Keratinocyte (primary cell): Measurements from ENCODE around the gene LAPTM5. TPM values are rescaled to one million over a fixed set of nuclear protein-coding genes. Genes with fewer than 3 reads are reported as not detected.

ENCODE experiments used
- DNase-seq: peaks from one replicate; pipeline ENCODE4 v3.0.0-alpha.2; 2011; ENCODE audit warnings: low read depth, missing footprints, low spot score
- FAIRE-seq: peaks from 2 replicates; lab custom pipeline; 2011; peaks lifted over from hg19 to GRCh38; lab: Jason Lieb, UNC
- H2AFZ ChIP-seq: 2 replicates; pipeline ENCODE4 v1.6.0; 2012; ENCODE audit warnings: low read length, control low read depth, inconsistent platforms; ENCODE audit not compliant: control insufficient read depth
- H3K27ac ChIP-seq: 2 replicates; pipeline ENCODE4 v1.5.1; 2011; ENCODE audit warnings: low read length; ENCODE audit not compliant: control insufficient read depth, insufficient read depth
- H3K27me3 ChIP-seq: 3 replicates; pipeline ENCODE4 v1.6.0; 2011; ENCODE audit warnings: low read length; ENCODE audit not compliant: control insufficient read depth, insufficient read depth; ENCODE audit errors: extremely low read depth
- H3K36me3 ChIP-seq, 2 experiments: 2 replicates in 1 of 2; 3 replicates in 1 of 2; pipeline ENCODE4 v1.5.1; 2011; ENCODE audit warnings: low read length in 2 of 2, mild to moderate bottlenecking in 1 of 2; ENCODE audit not compliant: control insufficient read depth in 2 of 2, insufficient read depth in 2 of 2; ENCODE audit errors: extremely low read depth in 1 of 2
- H3K4me1 ChIP-seq: 3 replicates; pipeline ENCODE4 v1.5.1; 2011; ENCODE audit warnings: low read length; ENCODE audit not compliant: control insufficient read depth, insufficient read depth; ENCODE audit errors: extremely low read depth
- H3K4me2 ChIP-seq: 3 replicates; pipeline ENCODE4 v1.6.0; 2011; ENCODE audit warnings: low read depth, low read length; ENCODE audit not compliant: control insufficient read depth, insufficient read depth; ENCODE audit errors: extremely low read depth
- H3K4me3 ChIP-seq, 3 experiments: fragments of 200-600 bp in 1 of 3; sonication (generic) in 1 of 3; 2 replicates in 2 of 3; 3 replicates in 1 of 3; pipeline ENCODE4 v1.5.1; 2011 to 2016; ENCODE audit warnings: low read length in 3 of 3, mild to moderate bottlenecking in 3 of 3, control low read depth in 2 of 3, inconsistent platforms in 1 of 3, low read depth in 1 of 3, mixed read lengths in 1 of 3, mixed run types in 1 of 3, moderate library complexity in 1 of 3; ENCODE audit not compliant: control insufficient read depth in 2 of 3, insufficient read depth in 2 of 3; ENCODE audit errors: extremely low read depth in 1 of 3
- H3K79me2 ChIP-seq: 2 replicates; pipeline ENCODE4 v1.6.0; 2012; ENCODE audit warnings: low read length; ENCODE audit not compliant: control insufficient read depth, insufficient read depth
- H3K9ac ChIP-seq: 3 replicates; pipeline ENCODE4 v1.6.0; 2011; ENCODE audit warnings: low read length; ENCODE audit not compliant: control insufficient read depth, insufficient read depth; ENCODE audit errors: extremely low read depth
- H3K9me1 ChIP-seq: 3 replicates; pipeline ENCODE4 v1.6.0; 2011; ENCODE audit warnings: low read length; ENCODE audit not compliant: control insufficient read depth, insufficient read depth; ENCODE audit errors: extremely low read depth
- H3K9me3 ChIP-seq: 2 replicates; pipeline ENCODE4 v1.5.1; 2012; ENCODE audit warnings: low read depth, low read length; ENCODE audit not compliant: control insufficient read depth
- H4K20me1 ChIP-seq: 3 replicates; pipeline ENCODE4 v1.6.0; 2011; ENCODE audit warnings: low read length; ENCODE audit not compliant: control insufficient read depth, insufficient read depth; ENCODE audit errors: extremely low read depth
- EZH2 ChIP-seq: IDR thresholded peaks from one replicate; pipeline ENCODE4 v1.6.1; 2012; ENCODE audit warnings: inconsistent platforms, mild to moderate bottlenecking, low read length, moderate library complexity
- dilution Hi-C: fragments of 300-500 bp; cut with MboI; formaldehyde crosslinking; loops from one replicate; pipeline ENCODE4 v1.7.0; 2020; ENCODE audit warnings: low sequenced_read_pairs; ENCODE audit not compliant: extremely low pct_ligation_motif_present
- polyA plus RNA-seq, 5 experiments: library from polyadenylated mRNA; depleted of rRNA in 3 of 5; stranded (reverse) in 3 of 5; stranded (forward) in 1 of 5; unstranded in 1 of 5; fragments of >200 nt; gene quantifications; 1 replicate in 1 of 5; 2 replicates in 3 of 5; 3 replicates in 1 of 5; pipeline versions ENCODE4 v1.2.1 to v1.2.3, GENCODE V29; 2011 to 2012; ENCODE audit warnings: missing spikeins in 2 of 5, low read depth in 1 of 5, low replicate concordance in 1 of 5
- TF ChIP-seq, protein P1 (sequence below), 3 experiments: IDR thresholded peaks in 1 of 3; conservative IDR thresholded peaks in 1 of 3; optimal IDR thresholded peaks in 1 of 3; 2 replicates in 2 of 3; 3 replicates in 1 of 3; pipeline versions ENCODE3 to v1.5.1; 2011; ENCODE audit warnings: low read length in 3 of 3, mild to moderate bottlenecking in 3 of 3, moderate library complexity in 2 of 3, control low read depth in 1 of 3, inconsistent platforms in 1 of 3; ENCODE audit not compliant: insufficient read depth in 2 of 3; ENCODE audit errors: extremely low read depth in 1 of 3

The LAPTM5 gene
- polyA plus RNA-seq, 1 donor (not counting 4 experiments of a cell fraction or from before 2014, with no cell fraction given) = 0.18 TPM

GRCh38 chr1:30710407-30710806, 47.2 kb downstream of the LAPTM5 start:
- Histone ChIP-seq H3K4me2 (no peak overlapping the region), H4K20me1 (no peaks in the 10 kb centered on the region), H3K36me3 (no peaks in the 10 kb centered on the region), H3K4me3 (no peak overlapping the region), H3K4me1 (peaks cover 10% of the 10 kb centered on the region), H3K27ac (no peak overlapping the region), H3K9ac (no peak overlapping the region), H3K79me2 (no peaks in the 10 kb centered on the region), H3K27me3 (no peaks in the 10 kb centered on the region), H3K9me1 (no peaks in the 10 kb centered on the region), H3K9me3 (no peaks in the 10 kb centered on the region), H2AFZ (no peak overlapping the region)
- no peak for TF ChIP-seq EZH2
- TF ChIP-seq, protein P1, sequence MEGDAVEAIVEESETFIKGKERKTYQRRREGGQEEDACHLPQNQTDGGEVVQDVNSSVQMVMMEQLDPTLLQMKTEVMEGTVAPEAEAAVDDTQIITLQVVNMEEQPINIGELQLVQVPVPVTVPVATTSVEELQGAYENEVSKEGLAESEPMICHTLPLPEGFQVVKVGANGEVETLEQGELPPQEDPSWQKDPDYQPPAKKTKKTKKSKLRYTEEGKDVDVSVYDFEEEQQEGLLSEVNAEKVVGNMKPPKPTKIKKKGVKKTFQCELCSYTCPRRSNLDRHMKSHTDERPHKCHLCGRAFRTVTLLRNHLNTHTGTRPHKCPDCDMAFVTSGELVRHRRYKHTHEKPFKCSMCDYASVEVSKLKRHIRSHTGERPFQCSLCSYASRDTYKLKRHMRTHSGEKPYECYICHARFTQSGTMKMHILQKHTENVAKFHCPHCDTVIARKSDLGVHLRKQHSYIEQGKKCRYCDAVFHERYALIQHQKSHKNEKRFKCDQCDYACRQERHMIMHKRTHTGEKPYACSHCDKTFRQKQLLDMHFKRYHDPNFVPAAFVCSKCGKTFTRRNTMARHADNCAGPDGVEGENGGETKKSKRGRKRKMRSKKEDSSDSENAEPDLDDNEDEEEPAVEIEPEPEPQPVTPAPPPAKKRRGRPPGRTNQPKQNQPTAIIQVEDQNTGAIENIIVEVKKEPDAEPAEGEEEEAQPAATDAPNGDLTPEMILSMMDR (optimal IDR thresholded peaks at IDR 0.05 in 1 of 3, IDR thresholded peaks at IDR 0.05 in 1 of 3, conservative IDR thresholded peaks at IDR 0.05 in 1 of 3; ENCODE audit: extremely low read depth in 1 of 3, insufficient read depth in 2 of 3, low read length in 3 of 3) = no peak
- no peak for FAIRE-seq
- dilution Hi-C loops = no loop called here
- DNase-seq = no peak

DNA sequence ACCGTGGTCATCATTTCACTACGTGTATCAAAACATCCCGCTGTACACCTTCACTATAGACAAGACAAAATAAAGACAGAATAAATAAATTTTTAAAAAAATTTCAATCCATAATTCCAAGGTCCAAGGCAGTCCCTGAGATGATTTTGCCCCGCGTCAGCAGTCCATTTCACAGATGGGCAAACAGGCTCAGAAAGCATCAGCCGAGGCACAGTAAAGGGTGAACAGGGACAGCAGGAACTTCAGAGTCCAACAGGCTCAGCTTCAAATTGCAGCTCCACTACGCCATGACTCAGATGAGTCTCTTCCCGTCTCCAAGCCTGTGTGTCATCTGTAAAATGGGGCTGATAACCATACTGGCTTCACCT, 49.2 kb downstream of the LAPTM5 start:
- Histone ChIP-seq H2AFZ (no peak overlapping the region), H3K9ac (no peak overlapping the region), H3K9me1 (no peaks in the 10 kb centered on the region), H3K9me3 (no peaks in the 10 kb centered on the region), H3K4me3 (no peak overlapping the region), H4K20me1 (no peaks in the 10 kb centered on the region), H3K36me3 (no peaks in the 10 kb centered on the region), H3K79me2 (no peaks in the 10 kb centered on the region), H3K27ac (no peak overlapping the region), H3K4me2 (no peak overlapping the region), H3K4me1 (no peaks in the 10 kb centered on the region), H3K27me3 (no peaks in the 10 kb centered on the region)
- FAIRE-seq = no peak
- TF ChIP-seq EZH2 = no peak
- TF ChIP-seq, protein P1 (optimal IDR thresholded peaks at IDR 0.05 in 1 of 3, IDR thresholded peaks at IDR 0.05 in 1 of 3, conservative IDR thresholded peaks at IDR 0.05 in 1 of 3; ENCODE audit: extremely low read depth in 1 of 3, insufficient read depth in 2 of 3, low read length in 3 of 3) = no peak
- DNase-seq = no peak
- dilution Hi-C loops = no loop called here
